T-cell (primary cell): ENCODE data around the gene LRRC2. TPM values are rescaled to one million over a fixed set of nuclear protein-coding genes. Genes with fewer than 3 reads are reported as not detected.
"Not testable (repeated sequence)": the region's sequence is repeated elsewhere in the genome, so short reads cannot be mapped to it uniquely, and the experiment has no call there.

Experiments used
- ATAC-seq, 4 experiments: fragments of 200-7000 bp in 3 of 4; fragments of 150-1000 bp in 1 of 4; cut with Tn5 transposase; replicated peaks in 1 of 4; 1 replicate in 3 of 4; 2 replicates in 1 of 4; pipeline ENCODE4 v1.10.0; 2021; ENCODE audit warnings: moderate library complexity in 3 of 4, mild to moderate bottlenecking in 2 of 4, moderate number of reproducible peaks in 1 of 4
- CTCF ChIA-PET, 2 donors: fragments of 300-600 bp; sonication (Branson Sonifier 250); formaldehyde crosslinking; loops; one replicate each; lab custom pipeline; 2022; ENCODE audit warnings: antibody characterized with exemption in 2 of 2; lab: Charles Lee
- POLR2A ChIA-PET, 2 donors: fragments of 300-600 bp; sonication (Branson Sonifier 250); formaldehyde crosslinking; loops; one replicate each; lab custom pipeline; 2022; ENCODE audit warnings: antibody characterized with exemption in 2 of 2; lab: Charles Lee
- DNase-seq, 35 experiments: peaks; one replicate each; pipeline versions ENCODE4 v3.0.0 to v3.0.0-alpha.2; 2013 to 2023
- H3K27ac ChIP-seq: one replicate; pipeline ENCODE4 v1.5.1; 2013; ENCODE audit warnings: low read length
- H3K27me3 ChIP-seq, 2 experiments: replicated peaks in 1 of 2; 1 replicate in 1 of 2; 2 replicates in 1 of 2; pipeline versions ENCODE4 v1.6.1 to v1.7.0; 2013; ENCODE audit warnings: low read length in 1 of 2, mixed read lengths in 1 of 2; ENCODE audit not compliant: control insufficient read depth in 2 of 2, insufficient read depth in 2 of 2; ENCODE audit errors: extremely low read depth in 1 of 2
- H3K36me3 ChIP-seq, 2 donors: 1 replicate in 1 of 2; 2 replicates in 1 of 2; pipeline versions ENCODE4 v1.6.1 to v1.7.0; 2013; ENCODE audit warnings: low read length in 1 of 2; ENCODE audit not compliant: control insufficient read depth in 2 of 2, insufficient read depth in 1 of 2; ENCODE audit errors: extremely low read depth in 1 of 2
- H3K4me1 ChIP-seq, 2 experiments: 1 replicate in 1 of 2; 2 replicates in 1 of 2; pipeline versions ENCODE4 v1.6.1 to v1.7.0; 2013; ENCODE audit warnings: low read length in 2 of 2, mixed read lengths in 1 of 2; ENCODE audit not compliant: insufficient read depth in 2 of 2, control insufficient read depth in 1 of 2; ENCODE audit errors: extremely low read depth in 1 of 2
- H3K4me3 ChIP-seq, 2 donors: 1 replicate in 1 of 2; 2 replicates in 1 of 2; pipeline versions ENCODE4 v1.5.1 to v1.7.0; 2013; ENCODE audit warnings: mild to moderate bottlenecking in 2 of 2, low read length in 1 of 2, moderate library complexity in 1 of 2; ENCODE audit not compliant: control insufficient read depth in 1 of 2; ENCODE audit errors: extremely low read depth in 1 of 2
- H3K9me3 ChIP-seq: 2 replicates; pipeline ENCODE4 v1.7.0; 2013
- H3K27ac Mint-ChIP-seq, 2 donors: one replicate each; pipeline ENCODE4 v1.8.0; 2020 to 2021; ENCODE audit warnings: mild to moderate bottlenecking in 2 of 2, mixed read lengths in 2 of 2
- H3K27me3 Mint-ChIP-seq, 2 donors: one replicate each; pipeline ENCODE4 v1.8.0; 2021 to 2022; ENCODE audit warnings: mixed read lengths in 2 of 2
- H3K36me3 Mint-ChIP-seq: one replicate; pipeline ENCODE4 v1.8.0; 2021; ENCODE audit warnings: mixed read lengths
- H3K4me1 Mint-ChIP-seq, 3 donors: one replicate each; pipeline ENCODE4 v1.8.0; 2020 to 2022; ENCODE audit warnings: mixed read lengths in 3 of 3, mild to moderate bottlenecking in 1 of 3
- H3K4me3 Mint-ChIP-seq, 3 donors: one replicate each; pipeline ENCODE4 v1.8.0; 2020 to 2022; ENCODE audit warnings: mild to moderate bottlenecking in 3 of 3, mixed read lengths in 3 of 3, moderate library complexity in 3 of 3
- H3K9me3 Mint-ChIP-seq, 3 donors: one replicate each; pipeline ENCODE4 v1.8.0; 2020 to 2022; ENCODE audit warnings: mixed read lengths in 3 of 3
- WGBS: methylation state at CpG from one replicate; pipeline ENCODE4 v1.1.5; 2013; ENCODE audit warnings: missing lambda C conversion rate; ENCODE audit not compliant: insufficient coverage; 5-methylcytosine and 5-hydroxymethylcytosine counted together
- total RNA-seq, 35 experiments: library from RNA in 6 of 35; stranded (reverse) in 6 of 35; fragments of 120-200 nt in 1 of 35; gene quantifications; one replicate each; pipeline versions ENCODE4 v1.2.1 to v1.2.4 and lab custom pipeline; 2013 to 2026

The LRRC2 gene
- total RNA-seq, 5 donors from 2014 or later (not counting 1 experiment from before 2014, with no cell fraction given), result 0.30 to 1.9 (median 1.0) TPM

DNA sequence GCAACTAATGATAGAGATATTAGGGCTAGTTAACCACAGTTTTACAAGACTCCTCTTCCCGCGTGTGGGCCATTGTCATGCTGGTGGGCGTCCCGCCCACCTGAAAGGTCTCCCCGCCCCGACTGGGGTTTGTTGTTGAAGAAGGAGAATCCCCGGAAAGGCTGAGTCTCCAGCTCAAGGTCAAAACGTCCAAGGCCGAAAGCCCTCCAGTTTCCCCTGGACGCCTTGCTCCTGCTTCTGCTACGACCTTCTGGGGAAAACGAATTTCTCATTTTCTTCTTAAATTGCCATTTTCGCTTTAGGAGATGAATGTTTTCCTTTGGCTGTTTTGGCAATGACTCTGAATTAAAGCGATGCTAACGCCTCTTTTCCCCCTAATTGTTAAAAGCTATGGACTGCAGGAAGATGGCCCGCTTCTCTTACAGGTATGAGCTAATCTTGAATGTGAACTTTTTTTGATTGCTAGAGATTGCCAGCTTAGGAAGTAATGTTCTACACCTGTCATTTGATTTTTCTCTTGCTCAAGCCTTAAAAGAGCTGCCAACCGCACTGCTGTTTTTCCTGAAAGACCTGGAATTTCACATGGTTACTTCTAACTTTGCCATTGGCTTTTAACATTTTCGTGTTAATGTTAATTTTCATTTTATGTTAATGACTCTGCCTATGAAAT, 11.6 kb upstream of the LRRC2 start:
- H3K9me3 ChIP-seq, H3K4me3 Mint-ChIP-seq, H3K27ac Mint-ChIP-seq, H3K9me3 Mint-ChIP-seq, H3K27me3 Mint-ChIP-seq, ATAC-seq, H3K36me3 ChIP-seq, POLR2A ChIA-PET, H3K27ac ChIP-seq, DNase-seq, H3K4me1 ChIP-seq, H3K4me3 ChIP-seq, H3K36me3 Mint-ChIP-seq, CTCF ChIA-PET: not testable (repeated sequence)
- H3K27me3 ChIP-seq, result peaks cover 0 to 12% of the 10 kb centered on the region in 2 experiments
- H3K4me1 Mint-ChIP-seq, result peaks cover 8 to 11% (median 9%) of the 10 kb centered on the region in 3 donors
- 100% methylated on average over 1 of the region's 18 CpGs for WGBS

DNA sequence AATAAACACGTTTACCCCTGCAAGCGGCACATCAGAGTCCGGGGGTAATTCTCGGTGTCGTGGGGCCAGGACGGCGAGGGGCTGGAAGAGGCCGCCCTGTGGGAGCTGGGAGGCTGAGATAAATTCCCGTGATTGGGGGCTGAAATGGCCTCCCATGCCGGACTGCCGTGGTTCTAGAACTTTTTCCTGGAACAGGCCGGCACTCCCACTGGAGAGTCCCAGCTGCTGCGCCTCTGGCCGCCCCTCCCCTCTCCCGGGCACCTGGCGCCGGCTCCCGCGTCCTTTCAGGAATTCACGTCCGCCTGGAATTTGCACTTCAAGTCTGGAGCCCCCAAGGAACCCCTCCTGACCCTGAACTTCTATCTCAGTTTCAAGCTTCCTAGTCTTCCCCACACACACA, 10.8 kb upstream of the LRRC2 start:
- no peak overlapping the region for H3K27ac ChIP-seq
- no peaks in the 10 kb centered on the region for H3K4me1 ChIP-seq
- no peaks in the 10 kb centered on the region for H3K9me3 ChIP-seq
- CTCF ChIA-PET, result no interaction called here
- H3K9me3 Mint-ChIP-seq, result no peaks in the 10 kb centered on the region
- peaks cover 8 to 11% (median 9%) of the 10 kb centered on the region in 3 donors for H3K4me1 Mint-ChIP-seq
- H3K27me3 ChIP-seq, result peaks cover 0 to 12% of the 10 kb centered on the region in 2 experiments
- H3K4me3 ChIP-seq, result no peak overlapping the region
- H3K27ac Mint-ChIP-seq, result no peak overlapping the region
- H3K36me3 ChIP-seq, result no peaks in the 10 kb centered on the region
- H3K4me3 Mint-ChIP-seq, result no peak overlapping the region
- H3K36me3 Mint-ChIP-seq, result no peaks in the 10 kb centered on the region
- WGBS, result 75% methylated on average over 21 of the region's 21 CpGs
- DNase-seq (no peak), ATAC-seq (no peak)
- peaks cover 3 to 5% of the 10 kb centered on the region in 2 donors for H3K27me3 Mint-ChIP-seq
- POLR2A ChIA-PET, result no interaction called here

DNA sequence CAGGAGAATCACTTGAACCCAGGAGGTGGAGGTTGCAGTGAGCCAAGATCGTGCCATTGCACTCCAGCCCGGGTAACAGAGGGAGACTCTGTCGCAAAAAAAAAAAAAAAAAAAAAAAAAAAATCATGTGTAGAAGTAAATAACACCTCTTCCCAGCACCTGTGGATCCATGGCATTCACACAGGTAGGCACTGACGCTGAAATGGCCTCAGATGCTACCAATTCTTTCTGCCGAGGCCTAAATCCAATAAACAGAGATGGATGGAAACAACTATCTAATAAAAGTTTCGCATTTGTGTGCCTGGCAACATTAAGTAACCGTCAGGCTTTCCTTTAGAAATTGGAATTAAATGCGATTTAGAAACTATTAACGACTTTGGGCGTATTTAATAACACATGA, 10.3 kb upstream of the LRRC2 start:
- no peak for DNase-seq
- peaks cover 0 to 12% of the 10 kb centered on the region in 2 experiments for H3K27me3 ChIP-seq
- Mint-ChIP-seq H3K9me3 (no peaks in the 10 kb centered on the region), H3K27ac (no peak overlapping the region), H3K4me3 (no peak overlapping the region), H3K27me3 (peaks cover 3 to 4% of the 10 kb centered on the region in 2 donors), H3K4me1 (peaks cover 8 to 11% (median 9%) of the 10 kb centered on the region in 3 donors), H3K36me3 (no peaks in the 10 kb centered on the region)
- no peaks in the 10 kb centered on the region for H3K36me3 ChIP-seq
- no peak overlapping the region for H3K4me3 ChIP-seq
- H3K9me3 ChIP-seq, result no peaks in the 10 kb centered on the region
- 81% methylated on average over 5 of the region's 10 CpGs for WGBS
- ChIA-PET CTCF (interaction anchor here in 1 of 2 donors (0.6 kb wide), 1 partner anchor 88 kb away, joined by 3 read pairs; no protein-coding TSS in a partner anchor), POLR2A (no interaction called here)
- H3K4me1 ChIP-seq, result no peaks in the 10 kb centered on the region
- no peak overlapping the region for H3K27ac ChIP-seq
- no peak for ATAC-seq

DNA sequence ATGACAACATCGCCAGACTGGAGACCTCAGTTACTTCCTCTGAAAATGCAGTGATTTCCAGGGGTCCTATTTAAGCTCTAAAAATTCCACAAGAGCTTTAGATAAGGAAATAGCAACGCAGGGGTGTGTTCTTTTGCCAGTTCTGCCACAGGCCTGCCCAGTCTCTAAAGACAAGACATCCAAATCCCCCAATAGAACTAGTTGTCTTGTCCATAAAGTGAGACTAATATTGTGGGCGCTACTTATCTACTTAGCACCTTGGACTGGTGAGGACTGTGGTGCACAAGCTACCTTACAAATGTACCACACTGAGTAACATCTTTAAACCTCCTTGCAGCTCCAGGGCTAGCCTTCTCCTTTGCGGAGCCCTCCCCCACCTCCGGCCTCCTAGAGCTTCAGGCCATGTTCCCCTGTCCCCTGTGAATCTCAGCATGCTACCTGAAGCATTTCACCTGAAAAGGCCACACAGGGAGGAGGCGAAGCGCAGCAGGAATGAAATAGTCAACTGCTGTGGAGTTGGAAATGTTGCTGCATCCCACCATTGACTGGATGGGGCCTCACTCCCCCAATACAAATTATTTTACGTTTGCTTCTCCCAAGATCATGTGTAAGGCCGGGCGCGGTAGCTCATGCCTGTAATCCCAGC, 9.6 kb upstream of the LRRC2 start:
- Histone ChIP-seq H3K27me3 (peaks cover 0 to 12% of the 10 kb centered on the region in 2 experiments), H3K36me3 (no peaks in the 10 kb centered on the region), H3K9me3 (no peaks in the 10 kb centered on the region), H3K4me3 (no peak overlapping the region), H3K27ac (no peak overlapping the region), H3K4me1 (no peaks in the 10 kb centered on the region)
- POLR2A ChIA-PET, result no interaction called here
- H3K4me1 Mint-ChIP-seq, result peaks cover 8 to 11% (median 9%) of the 10 kb centered on the region in 3 donors
- no peak overlapping the region for H3K27ac Mint-ChIP-seq
- no peak overlapping the region for H3K4me3 Mint-ChIP-seq
- H3K36me3 Mint-ChIP-seq, result no peaks in the 10 kb centered on the region
- peaks cover 3 to 4% of the 10 kb centered on the region in 2 donors for H3K27me3 Mint-ChIP-seq
- WGBS, result 100% methylated on average over 1 of the region's 11 CpGs
- DNase-seq (no peak), ATAC-seq (no peak)
- CTCF ChIA-PET, result interaction anchor here in 1 of 2 donors (0.6 kb wide), 2 partner anchors 23 to 87 kb away, joined by 3 read pairs; no protein-coding TSS in a partner anchor
- H3K9me3 Mint-ChIP-seq, result no peaks in the 10 kb centered on the region

DNA sequence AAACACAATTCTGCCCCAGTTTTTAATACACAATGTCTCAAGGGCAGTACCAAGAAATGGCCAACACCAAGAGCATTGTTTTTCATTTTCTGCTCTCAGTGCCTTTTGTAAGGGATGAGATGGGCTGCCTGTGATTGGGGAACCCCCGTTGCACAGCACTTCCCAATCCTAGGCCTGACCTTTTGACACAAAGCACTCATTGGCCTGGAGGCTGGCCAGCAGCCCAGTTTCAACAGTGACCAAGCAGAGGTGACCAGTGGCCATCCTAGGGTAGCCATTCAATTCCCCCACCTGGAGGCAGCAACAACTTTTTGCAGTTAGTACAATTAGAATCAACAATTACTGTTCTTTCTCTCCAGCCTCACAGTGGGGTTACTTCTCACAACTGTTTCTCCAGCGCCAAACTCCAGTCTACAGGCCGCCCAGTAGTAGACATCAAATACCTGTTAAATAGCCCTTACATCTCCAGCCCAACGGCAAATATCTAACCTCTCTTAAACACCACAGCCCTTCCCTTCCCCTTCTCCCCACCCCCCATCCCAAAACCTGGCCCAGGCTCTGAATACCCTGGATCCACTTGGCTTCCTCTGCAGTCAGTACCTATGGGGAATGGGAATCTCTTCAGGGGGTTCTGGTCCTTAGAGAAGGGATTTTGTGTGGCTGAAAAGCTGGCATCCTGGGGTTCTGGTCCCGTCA, 8.9 kb upstream of the LRRC2 start:
- no peak overlapping the region for H3K4me3 Mint-ChIP-seq
- CTCF ChIA-PET, result no interaction called here

DNA sequence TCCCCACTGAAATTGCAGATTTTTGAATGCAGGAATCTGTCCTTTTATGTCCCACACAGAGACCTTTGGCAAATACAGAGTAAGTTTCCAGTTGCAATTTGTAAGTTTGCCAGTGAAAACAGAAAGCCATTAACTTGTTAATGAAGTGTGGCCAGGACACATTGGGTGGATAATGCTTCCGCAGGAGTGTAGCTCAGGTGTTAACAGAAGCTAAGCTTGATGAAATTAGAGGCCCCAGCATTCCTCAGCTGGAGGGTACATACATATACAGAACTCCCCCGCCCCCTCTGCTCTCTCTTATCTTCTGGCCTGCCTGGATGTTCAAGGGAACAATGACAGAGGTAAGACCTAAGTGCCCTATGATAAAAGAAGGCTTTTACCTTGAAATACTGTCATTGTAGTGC, 8.1 kb upstream of the LRRC2 start:
- Histone ChIP-seq H3K36me3 (no peaks in the 10 kb centered on the region), H3K27ac (no peak overlapping the region), H3K9me3 (no peaks in the 10 kb centered on the region), H3K27me3 (peaks cover 0 to 12% of the 10 kb centered on the region in 2 experiments), H3K4me3 (no peak overlapping the region), H3K4me1 (no peaks in the 10 kb centered on the region)
- Mint-ChIP-seq H3K27me3 (peaks cover 3 to 4% of the 10 kb centered on the region in 2 donors), H3K4me1 (peaks cover 6 to 7% (median 7%) of the 10 kb centered on the region in 3 donors), H3K27ac (no peak overlapping the region), H3K36me3 (no peaks in the 10 kb centered on the region), H3K9me3 (no peaks in the 10 kb centered on the region), H3K4me3 (no peak overlapping the region)
- DNase-seq, result no peak
- CTCF ChIA-PET, result no interaction called here
- no CpG with 5 or more reads among the region's 2 CpGs for WGBS
- POLR2A ChIA-PET, result interaction anchor here in 1 of 2 donors (0.6 kb wide), 1 partner anchor 1982 kb away, joined by 3 read pairs; no protein-coding TSS in a partner anchor
- ATAC-seq, result no peak

More for the DNA sequence above, 8.9 kb upstream of the LRRC2 start:
- H3K9me3 Mint-ChIP-seq, result no peaks in the 10 kb centered on the region
- no peaks in the 10 kb centered on the region for H3K36me3 ChIP-seq
- H3K4me1 Mint-ChIP-seq, result peaks cover 8 to 11% (median 9%) of the 10 kb centered on the region in 3 donors
- no peak overlapping the region for H3K4me3 ChIP-seq
- no peak for ATAC-seq
- H3K27ac ChIP-seq, result no peak overlapping the region
- H3K27me3 Mint-ChIP-seq, result peaks cover 3 to 4% of the 10 kb centered on the region in 2 donors
- POLR2A ChIA-PET, result no interaction called here
- H3K4me1 ChIP-seq, result no peaks in the 10 kb centered on the region
- H3K36me3 Mint-ChIP-seq, result no peaks in the 10 kb centered on the region
- WGBS, result 80% methylated on average over 3 of the region's 5 CpGs
- no peaks in the 10 kb centered on the region for H3K9me3 ChIP-seq
- no peak overlapping the region for H3K27ac Mint-ChIP-seq
- no peak for DNase-seq
- H3K27me3 ChIP-seq, result peaks cover 0 to 12% of the 10 kb centered on the region in 2 experiments
